ENCODE results near the gene HES4. TPM values are rescaled to one million over a fixed set of nuclear protein-coding genes. Genes with fewer than 3 reads are reported as not detected.

The HES4 gene
- total RNA-seq, 1 experiment from 2014 or later, result 145 TPM

DNA sequence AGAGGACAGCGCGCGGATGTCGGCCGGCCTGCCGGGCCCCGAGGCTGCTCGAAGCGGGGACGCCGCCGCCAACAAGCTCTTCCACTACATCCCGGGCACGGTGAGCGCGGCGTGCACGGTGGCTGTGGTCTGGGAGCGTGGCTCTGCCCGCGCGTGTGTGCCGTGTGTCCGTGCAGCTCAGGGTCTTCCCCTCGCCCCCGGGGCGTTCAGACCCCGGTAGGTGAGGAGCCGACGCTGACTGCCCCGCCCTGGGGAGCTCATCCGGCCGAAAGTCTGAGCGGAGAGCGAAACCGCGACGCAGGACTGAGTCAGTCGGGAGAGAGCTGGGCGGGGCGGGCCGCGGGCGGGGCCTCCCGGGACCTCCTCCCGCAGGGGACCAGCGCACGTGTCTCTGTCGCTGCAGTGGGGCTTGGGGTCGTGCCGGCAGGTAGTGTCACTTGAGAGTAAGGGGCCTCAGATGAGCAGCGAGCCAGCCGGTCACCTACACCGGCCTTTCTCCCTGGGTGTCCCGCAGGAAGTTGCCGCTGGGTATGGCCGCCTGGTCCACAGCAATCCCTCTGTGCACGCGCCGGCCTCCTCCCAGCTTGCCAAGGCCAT is 33.1 kb downstream of the HES4 start (continued):
- TF ChIP-seq EGR1 (IDR thresholded peaks at IDR 0.05; ENCODE audit: low read depth) (no peak), ZNF274 (IDR thresholded peaks at IDR 0.05; ENCODE audit: low read depth, low read length) (no peak), POLR2AphosphoS5 (IDR thresholded peaks at IDR 0.05; ENCODE audit: low read depth, low read length) (peak; percentile 93)
- TF ChIP-seq, protein P1, sequence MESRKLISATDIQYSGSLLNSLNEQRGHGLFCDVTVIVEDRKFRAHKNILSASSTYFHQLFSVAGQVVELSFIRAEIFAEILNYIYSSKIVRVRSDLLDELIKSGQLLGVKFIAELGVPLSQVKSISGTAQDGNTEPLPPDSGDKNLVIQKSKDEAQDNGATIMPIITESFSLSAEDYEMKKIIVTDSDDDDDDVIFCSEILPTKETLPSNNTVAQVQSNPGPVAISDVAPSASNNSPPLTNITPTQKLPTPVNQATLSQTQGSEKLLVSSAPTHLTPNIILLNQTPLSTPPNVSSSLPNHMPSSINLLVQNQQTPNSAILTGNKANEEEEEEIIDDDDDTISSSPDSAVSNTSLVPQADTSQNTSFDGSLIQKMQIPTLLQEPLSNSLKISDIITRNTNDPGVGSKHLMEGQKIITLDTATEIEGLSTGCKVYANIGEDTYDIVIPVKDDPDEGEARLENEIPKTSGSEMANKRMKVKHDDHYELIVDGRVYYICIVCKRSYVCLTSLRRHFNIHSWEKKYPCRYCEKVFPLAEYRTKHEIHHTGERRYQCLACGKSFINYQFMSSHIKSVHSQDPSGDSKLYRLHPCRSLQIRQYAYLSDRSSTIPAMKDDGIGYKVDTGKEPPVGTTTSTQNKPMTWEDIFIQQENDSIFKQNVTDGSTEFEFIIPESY (IDR thresholded peaks at IDR 0.05; ENCODE audit: extremely low read depth, insufficient replicate concordance, low read length), result no peak
- TF ChIP-seq, protein P2, sequence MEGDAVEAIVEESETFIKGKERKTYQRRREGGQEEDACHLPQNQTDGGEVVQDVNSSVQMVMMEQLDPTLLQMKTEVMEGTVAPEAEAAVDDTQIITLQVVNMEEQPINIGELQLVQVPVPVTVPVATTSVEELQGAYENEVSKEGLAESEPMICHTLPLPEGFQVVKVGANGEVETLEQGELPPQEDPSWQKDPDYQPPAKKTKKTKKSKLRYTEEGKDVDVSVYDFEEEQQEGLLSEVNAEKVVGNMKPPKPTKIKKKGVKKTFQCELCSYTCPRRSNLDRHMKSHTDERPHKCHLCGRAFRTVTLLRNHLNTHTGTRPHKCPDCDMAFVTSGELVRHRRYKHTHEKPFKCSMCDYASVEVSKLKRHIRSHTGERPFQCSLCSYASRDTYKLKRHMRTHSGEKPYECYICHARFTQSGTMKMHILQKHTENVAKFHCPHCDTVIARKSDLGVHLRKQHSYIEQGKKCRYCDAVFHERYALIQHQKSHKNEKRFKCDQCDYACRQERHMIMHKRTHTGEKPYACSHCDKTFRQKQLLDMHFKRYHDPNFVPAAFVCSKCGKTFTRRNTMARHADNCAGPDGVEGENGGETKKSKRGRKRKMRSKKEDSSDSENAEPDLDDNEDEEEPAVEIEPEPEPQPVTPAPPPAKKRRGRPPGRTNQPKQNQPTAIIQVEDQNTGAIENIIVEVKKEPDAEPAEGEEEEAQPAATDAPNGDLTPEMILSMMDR (IDR thresholded peaks at IDR 0.05 in 2 of 3, conservative IDR thresholded peaks at IDR 0.05 in 1 of 3; ENCODE audit: borderline replicate concordance in 1 of 3, insufficient read depth in 1 of 3, low read depth in 2 of 3, low read length in 2 of 3), result no peak

- H3K9me3 ChIP-seq (ENCODE audit: control insufficient read depth in 1 of 2, insufficient read depth in 1 of 2, low read depth in 1 of 2, low read length in 2 of 2), result no peaks in the 10 kb centered on the region; a peak in 1 of 4 replicates
- ATAC-seq (peak; percentile 87), DNase-seq (ENCODE audit: low read depth, low spot score) (no peak)
- H3K9me2 ChIP-seq (ENCODE audit: insufficient read depth), result no peaks in the 10 kb centered on the region
- ChIA-PET POLR2A (interaction anchor here (0.8 to 2.1 kb wide), 4 partner anchors 10 to 52 kb away, joined by 3 to 11 read pairs (median 4); no protein-coding TSS in a partner anchor), CTCF (interaction anchor here (1.1 to 1.5 kb wide), 3 partner anchors 10 to 62 kb away, joined by 3 to 5 read pairs (median 3); no protein-coding TSS in a partner anchor), RAD21 (ENCODE audit: low non-redundant PET in 1 of 2, low total read pairs in 2 of 2, uncharacterized antibody in 2 of 2, unreplicated experiment in 2 of 2) (no interaction called here)
- TSS peak; percentile 87 for BruUV-seq (replicated peaks)
- peaks cover 19% of the 10 kb centered on the region; the same call in 1 of the 2 replicates for H3K79me2 ChIP-seq (ENCODE audit: insufficient read depth, low read length)
- no peak within 1 kb of the TSS for H2AFZ ChIP-seq (ENCODE audit: low read depth, low read length, poor library complexity, severe bottlenecking)
- H3K9ac ChIP-seq (ENCODE audit: low read length), result peak within 1 kb of the TSS; percentile 94
- peak within 1 kb of the TSS; percentile 100 for H3K27ac ChIP-seq (ENCODE audit: low read depth, low read length)
- peaks cover 21 to 40% of the 10 kb centered on the region in 2 experiments for H3K4me1 ChIP-seq (ENCODE audit: control insufficient read depth in 1 of 2, insufficient read depth in 2 of 2, low read length in 2 of 2)
- peak within 1 kb of the TSS; percentile 93 for H3K4me2 ChIP-seq (ENCODE audit: low read length)
- H3K36me3 ChIP-seq (ENCODE audit: control insufficient read depth in 1 of 2, insufficient read depth in 2 of 2, low read length in 2 of 2), result peaks cover 11 to 19% of the 10 kb centered on the region in 2 experiments; a peak in 3 of 4 replicates
- no peaks in the 10 kb centered on the region for H3K27me3 ChIP-seq (ENCODE audit: insufficient read depth, low read length)
- peak within 1 kb of the TSS; percentile 74 for H3K4me3 ChIP-seq (replicated peaks in 1 of 2; ENCODE audit: low read depth in 1 of 2, low read length in 2 of 2)
- peak; percentile 66 for TF ChIP-seq POLR2AphosphoS5 (IDR thresholded peaks at IDR 0.05; ENCODE audit: low read depth, low read length)
- TF ChIP-seq CBX3 (IDR thresholded peaks at IDR 0.05; ENCODE audit: low read depth), result no peak
- TF ChIP-seq ZFX (IDR thresholded peaks at IDR 0.05), result peak; percentile 80
- no peak for TF ChIP-seq TCF7L2 (IDR thresholded peaks at IDR 0.05; ENCODE audit: borderline replicate concordance, extremely low read depth, insufficient read depth, insufficient read length)
- H4K20me1 ChIP-seq (ENCODE audit: insufficient read depth), result no peaks in the 10 kb centered on the region
- intact Hi-C loops (cut with micrococcal nuclease), result no loop called here
Measured at GRCh38 chr1:966135-966703, 33.7 kb downstream of the HES4 start, which contains the start of gene PLEKHN1. Gene PLEKHN1 (plus strand): TSS chr1:966482. CDS start chr1:966532, 50 bp downstream.

Data from HCT116 (cell line).